Cardiac fibroblast (primary cell): ENCODE data around the gene SGPP1.
A peak's percentile ranks its signal among the peaks of the same experiment; 100 is the strongest.

Source experiments
- DNase-seq, 2 donors: peaks; one replicate each; pipeline versions ENCODE4 v3.0.0 to v3.0.0-alpha.2; 2010; ENCODE audit warnings: low read depth in 2 of 2
- H3K4me3 ChIP-seq, 2 donors: replicated peaks in 1 of 2; 1 replicate in 1 of 2; 2 replicates in 1 of 2; pipeline ENCODE4 v1.5.1; 2011; ENCODE audit warnings: low read depth in 2 of 2, low read length in 2 of 2, mild to moderate bottlenecking in 2 of 2, moderate library complexity in 1 of 2
- CTCF ChIP-seq: IDR thresholded peaks from one replicate; pipeline ENCODE4 v1.5.1; 2011; ENCODE audit warnings: low read depth, mild to moderate bottlenecking, low read length, inconsistent platforms

Gene SGPP1

GRCh38 chr14:63747846-63748245, 20.0 kb upstream of the SGPP1 start:
- no peak for TF ChIP-seq CTCF
- H3K4me3 ChIP-seq, result no peak overlapping the region
- no peak for DNase-seq

GRCh38 chr14:63745858-63746425, 18.1 kb upstream of the SGPP1 start:
- no peak overlapping the region for H3K4me3 ChIP-seq
- no peak for TF ChIP-seq CTCF
- no peak for DNase-seq

- no peak overlapping the region for H3K4me3 ChIP-seq
- TF ChIP-seq CTCF, result no peak
- no peak for DNase-seq
Measured at GRCh38 chr14:63745272-63745671, 17.4 kb upstream of the SGPP1 start.

GRCh38 chr14:63737582-63738006, 9.7 kb upstream of the SGPP1 start:
- no peak for DNase-seq
- H3K4me3 ChIP-seq, result no peak overlapping the region
- TF ChIP-seq CTCF, result no peak

GRCh38 chr14:63735720-63736119, 7.9 kb upstream of the SGPP1 start:
- no peak for DNase-seq
- no peak overlapping the region for H3K4me3 ChIP-seq
- TF ChIP-seq CTCF, result no peak

GRCh38 chr14:63730659-63731058, 2.8 kb upstream of the SGPP1 start:
- no peak overlapping the region for H3K4me3 ChIP-seq
- no peak for DNase-seq
- no peak for TF ChIP-seq CTCF

- DNase-seq, result peak; percentile 38 to 50
- peak overlapping the region; percentile 72 to 91 for H3K4me3 ChIP-seq
- TF ChIP-seq CTCF, result no peak
Measured at GRCh38 chr14:63727231-63727735, 582 bp downstream of the SGPP1 start.
